PC-3 (cell line): ENCODE measurements around the gene EIPR1. TPM values are rescaled to one million over a fixed set of nuclear protein-coding genes. Genes with fewer than 3 reads are reported as not detected.
"Not testable (repeated sequence)": the region's sequence is repeated elsewhere in the genome, so short reads cannot be mapped to it uniquely, and the experiment has no call there.

Experiments
- ATAC-seq: fragments of 200-7000 bp; cut with Tn5 transposase; 2 replicates; pipeline ENCODE4 v1.9.1; 2020; ENCODE audit warnings: mild to moderate bottlenecking, moderate library complexity
- BruUV-seq: library from RNA; stranded (reverse); fragments of 400-500 nt; replicated peaks from 2 replicates; lab custom pipeline; 2021; lab: Mats Ljungman, UMichigan
- CTCF ChIA-PET: fragments of 300-600 bp; sonication (Branson Sonifier 250); formaldehyde crosslinking; loops from one replicate; lab custom pipeline; 2022; ENCODE audit warnings: antibody characterized with exemption; lab: Charles Lee
- POLR2A ChIA-PET: fragments of 300-600 bp; sonication (Branson Sonifier 250); formaldehyde crosslinking; loops from one replicate; lab custom pipeline; 2022; ENCODE audit warnings: antibody characterized with exemption; ENCODE audit not compliant: unreplicated experiment; lab: Charles Lee
- DNase-seq: peaks from one replicate; pipeline ENCODE4 v3.0.0-alpha.2; 2015
- H2AFZ ChIP-seq: fragments of 300-600 bp; sonication (generic); 2 replicates; pipeline ENCODE4 v1.6.0; 2016; ENCODE audit warnings: antibody characterized with exemption, low read length
- H3F3A ChIP-seq: fragments of 300-600 bp; sonication (generic); one replicate; pipeline ENCODE4 v1.6.0; 2017; ENCODE audit warnings: antibody characterized with exemption, low read length, control low read depth, mild to moderate bottlenecking; ENCODE audit not compliant: unreplicated experiment
- H3K27ac ChIP-seq: fragments of 300-600 bp; sonication (generic); 2 replicates; pipeline ENCODE4 v1.5.1; 2016; ENCODE audit warnings: mild to moderate bottlenecking, low read length
- H3K27me3 ChIP-seq: fragments of 300-600 bp; sonication (generic); 2 replicates; pipeline ENCODE4 v1.6.1; 2016; ENCODE audit warnings: low read length, mixed read lengths
- H3K36me3 ChIP-seq: fragments of 300-600 bp; sonication (generic); 2 replicates; pipeline ENCODE4 v1.6.1; 2016; ENCODE audit warnings: low read depth, mixed run types, low read length, mixed read lengths
- H3K4me1 ChIP-seq: fragments of 300-600 bp; sonication (generic); 2 replicates; pipeline ENCODE4 v1.5.1; 2016; ENCODE audit warnings: low read length; ENCODE audit not compliant: insufficient read depth
- H3K4me2 ChIP-seq: fragments of 300-600 bp; sonication (generic); 2 replicates; pipeline ENCODE4 v1.6.0; 2016; ENCODE audit warnings: low read length
- H3K4me3 ChIP-seq: fragments of 300-600 bp; sonication (generic); 2 replicates; pipeline ENCODE4 v1.5.1; 2016; ENCODE audit warnings: mild to moderate bottlenecking, low read length, mixed read lengths
- H3K79me2 ChIP-seq: fragments of 300-600 bp; sonication (generic); 2 replicates; pipeline ENCODE4 v1.6.1; 2017; ENCODE audit warnings: low read length, mixed read lengths
- H3K9ac ChIP-seq: fragments of 300-600 bp; sonication (generic); 2 replicates; pipeline ENCODE4 v1.6.0; 2016; ENCODE audit warnings: mild to moderate bottlenecking, low read length
- H3K9me2 ChIP-seq: fragments of 300-600 bp; sonication (generic); replicated peaks from 2 replicates; pipeline ENCODE4 v1.6.1; 2016; ENCODE audit warnings: mixed run types, low read length, mixed read lengths
- H3K9me3 ChIP-seq: fragments of 300-600 bp; sonication (generic); 2 replicates; pipeline ENCODE4 v1.6.1; 2016; ENCODE audit warnings: low read length, mixed read lengths
- H4K20me1 ChIP-seq: fragments of 300-600 bp; sonication (generic); 2 replicates; pipeline ENCODE4 v1.6.1; 2016; ENCODE audit warnings: low read length, mixed read lengths
- CTCF ChIP-seq: fragments of 300-600 bp; sonication (generic); conservative IDR thresholded peaks from 2 replicates; pipeline ENCODE4 v1.5.1; 2017; ENCODE audit warnings: antibody characterized with exemption, low read depth, mild to moderate bottlenecking, low read length
- EZH2 ChIP-seq: fragments of 300-600 bp; sonication (generic); IDR thresholded peaks from one replicate; pipeline ENCODE4 v1.6.1; 2017; ENCODE audit warnings: antibody characterized with exemption, mild to moderate bottlenecking, low read length; ENCODE audit not compliant: unreplicated experiment
- EZH2phosphoT487 ChIP-seq: fragments of 300-600 bp; sonication (generic); IDR thresholded peaks from 2 replicates; pipeline ENCODE4 v1.6.1; 2018; ENCODE audit warnings: mild to moderate bottlenecking, antibody characterized with exemption, low read length, borderline replicate concordance
- intact Hi-C: fragments of 100-400 bp; cut with micrococcal nuclease; formaldehyde crosslinking; loops from 2 replicates; pipeline ENCODE4 v1.9.0; 2023
- total RNA-seq: library from RNA; depleted of rRNA; stranded (reverse); fragments of >200 nt; gene quantifications from 2 replicates; pipeline ENCODE4 v1.2.3, GENCODE V29; 2014

The EIPR1 gene
- total RNA-seq, 1 experiment from 2014 or later = 90.1 TPM

- TF ChIP-seq EZH2phosphoT487 (no peak), EZH2 (no peak), CTCF (no peak)
- ATAC-seq = no peak
- H4K20me1 ChIP-seq = peaks cover 8% of the 10 kb centered on the region; the same call in 1 of the 2 replicates
- no peaks in the 10 kb centered on the region for H3F3A ChIP-seq
- ChIA-PET CTCF (no interaction called here), POLR2A (no interaction called here)
- H3K9ac ChIP-seq = peak overlapping the region; percentile 89
- H3K79me2 ChIP-seq = peaks cover 50% of the 10 kb centered on the region
- intact Hi-C loops = loop anchor here (1.0 to 5.0 kb wide), 3 partner anchors 181 to 275 kb away; partner anchors contain the start of genes RNASEH1 and RPS7
- H3K9me3 ChIP-seq = no peaks in the 10 kb centered on the region
- no peak overlapping the region for H3K27ac ChIP-seq
- H3K4me1 ChIP-seq = peaks cover 26% of the 10 kb centered on the region
- peak overlapping the region; percentile 97 for H3K4me2 ChIP-seq
- DNase-seq = no peak
- peak overlapping the region; percentile 82 for H3K4me3 ChIP-seq
- H3K9me2 ChIP-seq = no peaks in the 10 kb centered on the region
- BruUV-seq = no TSS peak
- peaks cover 4% of the 10 kb centered on the region for H3K36me3 ChIP-seq
- no peaks in the 10 kb centered on the region for H3K27me3 ChIP-seq
- H2AFZ ChIP-seq = peak overlapping the region; percentile 80
These were observed 797 bp downstream of the EIPR1 start for GRCh38 chr2:3376821-3377220.

- DNase-seq, H3K27me3 ChIP-seq, H3K9ac ChIP-seq, H3K36me3 ChIP-seq, intact Hi-C loops, H3F3A ChIP-seq, H3K9me2 ChIP-seq, H4K20me1 ChIP-seq, POLR2A ChIA-PET, H3K4me3 ChIP-seq, H3K4me1 ChIP-seq, BruUV-seq, ATAC-seq, H3K27ac ChIP-seq, H2AFZ ChIP-seq, H3K9me3 ChIP-seq, H3K4me2 ChIP-seq, CTCF ChIA-PET: not testable (repeated sequence)
- peaks cover 41% of the 10 kb centered on the region for H3K79me2 ChIP-seq
These were observed 8.1 kb downstream of the EIPR1 start for GRCh38 chr2:3369340-3370181.

GRCh38 chr2:3368261-3368722 lies 9.3 kb downstream of the EIPR1 start:
- Histone ChIP-seq H3K4me2 (no peak overlapping the region), H3K4me3 (no peak overlapping the region), H4K20me1 (no peaks in the 10 kb centered on the region), H3K9me3 (no peaks in the 10 kb centered on the region), H3K36me3 (no peaks in the 10 kb centered on the region), H2AFZ (no peak overlapping the region), H3K79me2 (peaks cover 54% of the 10 kb centered on the region), H3F3A (no peaks in the 10 kb centered on the region), H3K27ac (no peak overlapping the region), H3K9ac (no peak overlapping the region), H3K27me3 (no peaks in the 10 kb centered on the region), H3K4me1 (no peaks in the 10 kb centered on the region), H3K9me2 (no peaks in the 10 kb centered on the region)
- no TSS peak for BruUV-seq
- ATAC-seq (no peak), DNase-seq (no peak)
- intact Hi-C loops = no loop called here
- TF ChIP-seq CTCF (no peak), EZH2phosphoT487 (no peak), EZH2 (no peak)
- ChIA-PET POLR2A (no interaction called here), CTCF (no interaction called here)
